Breast epithelium (tissue), 3 donors: Measurements from ENCODE around the gene GCC1.

Experiments used
- POLR2A ChIP-seq: fragments of 450-650 bp; IDR thresholded peaks from one replicate; pipeline ENCODE4 v1.6.1; 2016; ENCODE audit warnings: antibody characterized with exemption, mild to moderate bottlenecking, moderate library complexity
- POLR2AphosphoS5 ChIP-seq, 3 donors: sonication (generic); formaldehyde crosslinking; IDR thresholded peaks; one replicate each; pipeline ENCODE4 v1.6.1; 2017; ENCODE audit warnings: antibody characterized with exemption in 3 of 3
- TF ChIP-seq, protein P1 (sequence below), 3 donors: fragments of 450-650 bp; IDR thresholded peaks; one replicate each; pipeline ENCODE4 v1.5.1; 2016 to 2017; ENCODE audit warnings: antibody characterized with exemption in 3 of 3, mild to moderate bottlenecking in 3 of 3, moderate library complexity in 3 of 3

DNA sequence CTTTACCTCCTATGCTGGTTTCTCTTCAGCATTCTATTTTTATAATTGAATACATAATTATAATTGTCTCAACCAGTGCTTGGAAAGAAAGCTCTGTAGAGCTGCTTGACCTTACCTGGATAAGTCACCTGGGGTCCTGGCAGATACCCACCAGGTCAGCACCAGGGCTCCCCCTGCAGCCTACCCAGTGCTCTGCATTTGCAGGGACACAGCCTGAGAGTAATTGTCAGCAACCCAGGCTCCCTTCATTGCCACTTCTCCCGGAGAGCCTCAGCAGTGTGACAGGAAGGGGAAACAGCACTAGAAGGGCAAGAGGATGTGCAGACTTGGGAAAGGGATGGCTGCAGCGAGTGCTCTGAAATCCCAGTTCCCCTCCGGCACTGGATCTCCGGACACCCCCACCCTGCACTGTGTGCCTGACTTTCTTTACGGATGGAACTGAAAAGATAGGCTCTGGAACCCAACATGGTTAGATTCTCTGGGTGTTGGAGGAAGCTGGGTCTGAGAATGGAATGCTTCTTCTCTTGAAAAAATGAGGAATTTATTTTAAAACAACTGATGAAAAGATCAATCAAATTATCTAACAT is 44.0 kb upstream of the GCC1 start:
- TF ChIP-seq, protein P1, sequence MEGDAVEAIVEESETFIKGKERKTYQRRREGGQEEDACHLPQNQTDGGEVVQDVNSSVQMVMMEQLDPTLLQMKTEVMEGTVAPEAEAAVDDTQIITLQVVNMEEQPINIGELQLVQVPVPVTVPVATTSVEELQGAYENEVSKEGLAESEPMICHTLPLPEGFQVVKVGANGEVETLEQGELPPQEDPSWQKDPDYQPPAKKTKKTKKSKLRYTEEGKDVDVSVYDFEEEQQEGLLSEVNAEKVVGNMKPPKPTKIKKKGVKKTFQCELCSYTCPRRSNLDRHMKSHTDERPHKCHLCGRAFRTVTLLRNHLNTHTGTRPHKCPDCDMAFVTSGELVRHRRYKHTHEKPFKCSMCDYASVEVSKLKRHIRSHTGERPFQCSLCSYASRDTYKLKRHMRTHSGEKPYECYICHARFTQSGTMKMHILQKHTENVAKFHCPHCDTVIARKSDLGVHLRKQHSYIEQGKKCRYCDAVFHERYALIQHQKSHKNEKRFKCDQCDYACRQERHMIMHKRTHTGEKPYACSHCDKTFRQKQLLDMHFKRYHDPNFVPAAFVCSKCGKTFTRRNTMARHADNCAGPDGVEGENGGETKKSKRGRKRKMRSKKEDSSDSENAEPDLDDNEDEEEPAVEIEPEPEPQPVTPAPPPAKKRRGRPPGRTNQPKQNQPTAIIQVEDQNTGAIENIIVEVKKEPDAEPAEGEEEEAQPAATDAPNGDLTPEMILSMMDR (IDR thresholded peaks at IDR 0.05): no peak
- no peak for TF ChIP-seq POLR2AphosphoS5 (IDR thresholded peaks at IDR 0.05)
- no peak for TF ChIP-seq POLR2A
